Measurements from ENCODE around the gene ERCC2. TPM values are rescaled to one million over a fixed set of nuclear protein-coding genes. Genes with fewer than 3 reads are reported as not detected.

The ERCC2 gene
- total RNA-seq, 1 experiment from 2014 or later, result 27.8 TPM

- Mint-ChIP-seq H3K4me1 (ENCODE audit: insufficient read depth, unreplicated experiment) (peaks cover 12% of the 10 kb centered on the region), H3K36me3 (ENCODE audit: insufficient read depth, unreplicated experiment) (peaks cover 9% of the 10 kb centered on the region), H3K27me3 (ENCODE audit: insufficient read depth, unreplicated experiment) (no peaks in the 10 kb centered on the region), H3K4me3 (ENCODE audit: unreplicated experiment) (no peak overlapping the region), H3K27ac (ENCODE audit: low read depth, unreplicated experiment) (no peak overlapping the region), H3K9me3 (ENCODE audit: unreplicated experiment) (no peaks in the 10 kb centered on the region)
- no TSS peak for BruUV-seq (replicated peaks)
- intact Hi-C loops (cut with micrococcal nuclease), result no loop called here
- ChIA-PET POLR2A (interaction anchor here (0.6 kb wide), 1 partner anchor 41 kb away, joined by 3 read pairs; no protein-coding TSS in a partner anchor), CTCF (no interaction called here)
- no peak for DNase-seq (ENCODE audit: unreplicated experiment)
- TF ChIP-seq, protein P1, sequence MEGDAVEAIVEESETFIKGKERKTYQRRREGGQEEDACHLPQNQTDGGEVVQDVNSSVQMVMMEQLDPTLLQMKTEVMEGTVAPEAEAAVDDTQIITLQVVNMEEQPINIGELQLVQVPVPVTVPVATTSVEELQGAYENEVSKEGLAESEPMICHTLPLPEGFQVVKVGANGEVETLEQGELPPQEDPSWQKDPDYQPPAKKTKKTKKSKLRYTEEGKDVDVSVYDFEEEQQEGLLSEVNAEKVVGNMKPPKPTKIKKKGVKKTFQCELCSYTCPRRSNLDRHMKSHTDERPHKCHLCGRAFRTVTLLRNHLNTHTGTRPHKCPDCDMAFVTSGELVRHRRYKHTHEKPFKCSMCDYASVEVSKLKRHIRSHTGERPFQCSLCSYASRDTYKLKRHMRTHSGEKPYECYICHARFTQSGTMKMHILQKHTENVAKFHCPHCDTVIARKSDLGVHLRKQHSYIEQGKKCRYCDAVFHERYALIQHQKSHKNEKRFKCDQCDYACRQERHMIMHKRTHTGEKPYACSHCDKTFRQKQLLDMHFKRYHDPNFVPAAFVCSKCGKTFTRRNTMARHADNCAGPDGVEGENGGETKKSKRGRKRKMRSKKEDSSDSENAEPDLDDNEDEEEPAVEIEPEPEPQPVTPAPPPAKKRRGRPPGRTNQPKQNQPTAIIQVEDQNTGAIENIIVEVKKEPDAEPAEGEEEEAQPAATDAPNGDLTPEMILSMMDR (IDR thresholded peaks at IDR 0.05; ENCODE audit: unreplicated experiment), result no peak
These were observed 63.8 kb downstream of the ERCC2 start for GRCh38 chr19:45306518-45307027.

- BruUV-seq (replicated peaks), result no TSS peak
- POLR2A ChIA-PET, result interaction anchor here (0.9 to 1.2 kb wide), 2 partner anchors 13 to 32 kb away, joined by 3 to 4 read pairs; no protein-coding TSS in a partner anchor
These were observed 64.3 kb downstream of the ERCC2 start for GRCh38 chr19:45306040-45306439.

DNA sequence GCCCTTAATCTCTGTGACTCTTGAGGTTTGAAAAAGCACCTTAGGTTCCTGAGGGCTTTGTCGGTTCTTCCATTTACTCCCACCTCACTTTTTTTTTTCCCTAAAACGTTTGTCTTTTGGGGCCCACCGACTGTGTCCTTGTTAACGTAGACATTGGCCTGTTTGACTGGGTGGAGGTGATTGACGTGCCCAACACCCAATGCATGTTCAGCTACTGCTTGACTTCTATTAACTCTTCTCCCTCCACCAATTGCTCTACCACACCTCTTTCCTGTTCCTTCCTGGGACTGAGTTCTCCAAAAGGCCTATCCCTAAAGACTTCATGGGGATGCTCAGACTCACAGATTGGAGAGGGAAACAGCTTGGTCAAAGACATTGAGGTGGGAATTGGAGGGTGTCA is 65.0 kb downstream of the ERCC2 start:
- CTCF ChIA-PET, result no interaction called here
- Mint-ChIP-seq H3K4me1 (ENCODE audit: insufficient read depth, unreplicated experiment) (peaks cover 12% of the 10 kb centered on the region), H3K27ac (ENCODE audit: low read depth, unreplicated experiment) (no peak overlapping the region), H3K27me3 (ENCODE audit: insufficient read depth, unreplicated experiment) (no peaks in the 10 kb centered on the region), H3K4me3 (ENCODE audit: unreplicated experiment) (no peak overlapping the region), H3K9me3 (ENCODE audit: unreplicated experiment) (no peaks in the 10 kb centered on the region), H3K36me3 (ENCODE audit: insufficient read depth, unreplicated experiment) (peaks cover 12% of the 10 kb centered on the region)
- no TSS peak for BruUV-seq (replicated peaks)
- POLR2A ChIA-PET, result interaction anchor here (0.9 to 1.2 kb wide), 2 partner anchors 13 to 32 kb away, joined by 3 to 4 read pairs; no protein-coding TSS in a partner anchor
- intact Hi-C loops (cut with micrococcal nuclease), result no loop called here
- TF ChIP-seq, protein P1 (IDR thresholded peaks at IDR 0.05; ENCODE audit: unreplicated experiment), result no peak
- DNase-seq (ENCODE audit: unreplicated experiment), result no peak

More at GRCh38 chr19:45306040-45306439, 64.3 kb downstream of the ERCC2 start:
- H3K36me3 Mint-ChIP-seq (ENCODE audit: insufficient read depth, unreplicated experiment), result peaks cover 9% of the 10 kb centered on the region
- H3K4me1 Mint-ChIP-seq (ENCODE audit: insufficient read depth, unreplicated experiment), result peaks cover 12% of the 10 kb centered on the region
- H3K27me3 Mint-ChIP-seq (ENCODE audit: insufficient read depth, unreplicated experiment), result no peaks in the 10 kb centered on the region
- no peak overlapping the region for H3K27ac Mint-ChIP-seq (ENCODE audit: low read depth, unreplicated experiment)
- H3K9me3 Mint-ChIP-seq (ENCODE audit: unreplicated experiment), result no peaks in the 10 kb centered on the region
- intact Hi-C loops (cut with micrococcal nuclease), result no loop called here
- no peak overlapping the region for H3K4me3 Mint-ChIP-seq (ENCODE audit: unreplicated experiment)
- CTCF ChIA-PET, result no interaction called here
- TF ChIP-seq, protein P1 (IDR thresholded peaks at IDR 0.05; ENCODE audit: unreplicated experiment), result no peak
- no peak for DNase-seq (ENCODE audit: unreplicated experiment)

- TF ChIP-seq, protein P1 (IDR thresholded peaks at IDR 0.05; ENCODE audit: unreplicated experiment), result no peak
- Mint-ChIP-seq H3K27ac (ENCODE audit: low read depth, unreplicated experiment) (no peak overlapping the region), H3K36me3 (ENCODE audit: insufficient read depth, unreplicated experiment) (peaks cover 16% of the 10 kb centered on the region), H3K4me3 (ENCODE audit: unreplicated experiment) (no peak overlapping the region), H3K9me3 (ENCODE audit: unreplicated experiment) (no peaks in the 10 kb centered on the region), H3K27me3 (ENCODE audit: insufficient read depth, unreplicated experiment) (no peaks in the 10 kb centered on the region), H3K4me1 (ENCODE audit: insufficient read depth, unreplicated experiment) (peaks cover 12% of the 10 kb centered on the region)
- no TSS peak for BruUV-seq (replicated peaks)
- ChIA-PET POLR2A (interaction anchor here (1.2 kb wide), 1 partner anchor 31 kb away, joined by 4 read pairs; no protein-coding TSS in a partner anchor), CTCF (no interaction called here)
- no peak for DNase-seq (ENCODE audit: unreplicated experiment)
- intact Hi-C loops (cut with micrococcal nuclease), result no loop called here
These were observed 65.4 kb downstream of the ERCC2 start for GRCh38 chr19:45305007-45305406.

All from MCF 10A (cell line).